Measurements from ENCODE around the gene BLCAP.
"Not testable (repeated sequence)": the region's sequence is repeated elsewhere in the genome, so short reads cannot be mapped to it uniquely, and the experiment has no call there.

BLCAP gene, protein sequence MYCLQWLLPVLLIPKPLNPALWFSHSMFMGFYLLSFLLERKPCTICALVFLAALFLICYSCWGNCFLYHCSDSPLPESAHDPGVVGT
- 21.3 to 68.5 (median 53.1) reads per million in 17 experiments for total RNA-seq

DNA sequence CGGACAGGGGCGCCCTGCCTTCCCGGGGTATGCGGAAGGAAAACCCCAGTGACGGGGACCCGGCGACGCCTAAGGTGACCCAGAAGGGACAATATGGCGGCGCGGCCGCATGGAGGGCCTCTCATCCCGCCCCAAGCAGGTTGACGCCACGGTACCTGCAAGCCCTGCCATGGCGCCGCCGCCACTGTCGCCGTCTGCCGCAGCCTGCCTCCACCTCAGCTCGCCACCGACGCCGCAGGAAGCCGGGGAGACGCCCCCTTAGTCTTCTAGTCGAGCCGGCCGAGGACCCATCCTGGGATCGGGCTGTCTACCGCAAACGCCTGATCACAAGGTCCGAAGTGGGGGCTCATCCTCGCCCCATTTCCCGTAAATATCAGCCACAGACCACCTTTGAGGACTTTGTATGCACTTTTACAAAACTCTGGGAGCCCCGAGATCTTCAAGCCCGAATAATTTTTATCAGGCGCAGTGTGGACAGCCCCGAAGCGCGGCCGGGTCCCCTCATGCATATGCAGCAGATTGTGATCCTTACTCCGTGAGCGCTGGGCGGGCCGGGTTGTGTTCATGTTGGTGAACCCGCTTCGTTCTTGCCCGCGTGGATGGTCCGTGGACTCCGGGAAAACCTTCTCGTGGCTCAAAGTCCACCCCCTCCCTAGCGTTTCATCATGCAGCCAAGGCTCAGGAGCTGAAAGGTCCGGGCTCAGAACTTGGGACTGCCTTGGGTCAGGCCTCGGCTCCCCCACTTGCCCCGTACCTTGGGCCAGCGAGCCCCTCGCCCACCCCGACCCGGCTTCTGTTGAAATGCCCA is at the start of gene BLCAP:
Gene BLCAP, minus strand, starts transcription at position 239 of the 808 bp plus-strand sequence. CDS start 8,702 bp downstream, outside the sequence.
- peak; percentile 92 to 96 (median 94) for DNase-seq

- DNase-seq, result not testable (repeated sequence)
These were observed 49.8 kb upstream of the BLCAP start for GRCh38 chr20:37577436-37577835.

- DNase-seq, result no peak
These were observed 49.2 kb upstream of the BLCAP start for GRCh38 chr20:37576911-37577310.

- peak in 3 of 4 experiments; percentile 32 to 47 (median 32) for DNase-seq
These were observed 48.2 kb upstream of the BLCAP start for GRCh38 chr20:37575884-37576283.

DNA sequence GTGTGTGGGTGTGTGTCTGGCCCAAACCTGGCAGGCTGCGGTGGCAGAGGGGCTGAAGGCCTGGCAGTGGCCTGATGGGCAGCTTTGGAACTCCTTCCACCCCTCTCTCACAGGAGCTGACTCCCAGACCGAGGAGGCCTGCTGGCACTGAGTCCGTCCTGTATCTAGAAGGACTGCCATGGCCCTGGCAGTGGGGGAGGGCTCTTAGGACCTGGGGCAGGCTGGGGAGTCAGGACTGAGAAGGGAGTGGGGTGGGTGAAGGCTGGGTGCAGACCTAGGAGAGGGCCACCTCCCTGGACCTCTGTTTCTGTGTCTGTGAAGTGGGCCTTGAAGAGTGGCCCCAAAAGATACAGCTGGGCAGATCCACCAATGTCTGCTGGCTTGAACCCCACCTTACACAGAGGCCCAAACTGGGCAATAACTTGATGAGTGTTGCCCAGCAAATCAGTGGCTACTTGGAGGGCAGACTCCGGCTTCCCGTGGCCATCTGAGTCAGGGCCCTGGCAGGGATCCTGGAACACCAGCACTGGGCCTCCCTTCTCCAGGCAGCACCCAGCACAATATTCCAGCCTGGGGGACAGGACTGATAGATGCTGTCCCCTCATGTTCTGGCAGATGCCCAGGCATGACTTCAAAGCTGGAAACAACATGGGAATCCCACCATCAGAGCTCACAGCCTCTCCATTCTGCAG is 46.7 kb upstream of the BLCAP start:
- no peak for DNase-seq

DNA sequence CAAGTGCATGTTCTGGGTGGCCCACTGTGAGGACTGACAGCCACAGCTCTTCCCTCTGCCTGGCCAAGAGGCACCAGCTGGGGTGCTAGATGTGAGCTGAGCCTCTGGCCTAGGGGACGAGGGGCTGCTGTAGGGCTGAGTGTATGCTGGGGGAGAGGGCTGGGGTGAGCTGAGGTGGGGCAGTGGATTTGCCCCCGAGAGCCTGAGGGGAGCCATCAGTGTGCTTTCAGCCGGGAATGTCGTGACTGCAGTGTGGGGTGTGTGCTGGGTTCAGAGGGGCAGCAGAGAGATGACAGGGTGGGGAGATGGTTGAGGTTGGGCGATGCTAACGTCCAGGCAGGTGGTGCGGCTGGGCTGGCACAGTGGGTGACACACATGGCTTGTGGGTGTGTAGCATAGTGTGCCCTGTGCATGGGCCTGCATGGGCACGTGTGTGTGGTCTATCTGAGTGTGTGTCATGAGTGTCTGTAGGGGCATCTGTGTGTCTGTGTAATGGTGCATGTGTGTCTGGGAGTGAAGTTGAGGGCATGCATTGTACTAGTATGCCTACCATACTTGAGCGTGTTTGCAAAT is 46.0 kb upstream of the BLCAP start:
- no peak for DNase-seq

- no peak for DNase-seq
These were observed 43.4 kb upstream of the BLCAP start for GRCh38 chr20:37571033-37571432.

GRCh38 chr20:37570419-37570818 is 42.7 kb upstream of the BLCAP start:
- DNase-seq, result no peak

GRCh38 chr20:37567671-37568588 is 40.3 kb upstream of the BLCAP start:
- peak in 2 of 4 experiments; percentile 14 to 18 for DNase-seq

- no peak for DNase-seq
These were observed 39.6 kb upstream of the BLCAP start for GRCh38 chr20:37567331-37567665.

- DNase-seq, result no peak
These were observed 39.1 kb upstream of the BLCAP start for GRCh38 chr20:37566590-37567330.

GRCh38 chr20:37565134-37565811 is 37.6 kb upstream of the BLCAP start:
- DNase-seq, result no peak

- peak; percentile 42 to 76 (median 70) for DNase-seq
These were observed 36.9 kb upstream of the BLCAP start for GRCh38 chr20:37564388-37565133.

- no peak for DNase-seq
These were observed 36.3 kb upstream of the BLCAP start for GRCh38 chr20:37564016-37564387.

GRCh38 chr20:37562695-37563480 is 35.2 kb upstream of the BLCAP start:
- DNase-seq, result no peak

GRCh38 chr20:37560629-37561028 is 33.0 kb upstream of the BLCAP start:
- DNase-seq, result no peak

DNA sequence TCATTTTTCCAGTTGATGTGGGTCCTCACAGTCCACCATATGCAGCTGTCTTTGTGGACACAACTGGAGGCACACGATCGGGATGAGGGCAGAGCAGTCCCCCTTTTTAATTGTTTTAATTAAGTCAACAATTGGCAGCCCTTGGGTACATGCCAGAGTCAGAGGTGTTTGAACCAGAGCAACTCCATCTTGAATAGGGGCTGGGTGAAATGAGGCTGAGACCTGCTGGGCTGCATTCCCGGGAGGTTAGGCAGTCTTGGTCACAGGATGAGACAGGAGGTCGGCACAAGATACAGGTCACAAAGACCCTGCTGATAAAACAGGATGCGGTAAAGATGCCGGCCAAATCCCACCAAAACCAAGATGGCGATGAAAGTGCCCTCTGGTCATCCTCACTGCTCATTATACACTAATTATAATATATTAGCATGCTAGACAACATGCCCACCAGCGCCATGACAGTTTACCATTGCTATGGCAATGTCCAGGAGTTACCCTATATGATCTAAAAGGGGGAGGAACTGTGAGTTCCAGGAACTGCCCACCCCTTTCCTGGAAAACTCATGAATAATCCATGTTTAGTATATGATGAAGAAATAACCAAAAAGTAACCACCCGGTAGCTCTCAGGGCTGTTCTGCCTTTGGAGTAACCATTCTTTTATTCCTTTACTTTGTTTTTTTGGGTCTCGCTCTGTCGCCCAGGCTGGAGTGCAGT is 31.8 kb upstream of the BLCAP start:
- DNase-seq, result no peak

DNA sequence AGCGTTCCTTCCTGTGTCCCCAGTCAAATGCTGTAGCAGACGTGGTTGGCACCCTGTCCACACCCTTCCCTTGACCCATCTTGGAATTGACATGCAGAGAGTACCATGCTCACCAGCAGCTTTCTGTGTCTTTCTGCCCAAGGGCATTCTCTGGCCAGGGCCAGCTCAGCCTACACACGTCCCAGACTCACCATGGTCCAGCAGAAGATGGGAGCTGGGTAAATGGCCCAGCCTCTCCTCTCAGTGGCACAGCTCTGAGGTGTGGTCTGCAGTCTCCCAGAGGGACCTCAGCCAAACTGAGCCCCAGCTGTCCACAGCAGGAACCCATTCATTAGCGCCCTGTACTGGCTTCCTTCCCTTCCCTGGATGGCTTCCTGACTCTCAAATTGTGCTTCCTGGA is 31.1 kb upstream of the BLCAP start:
- DNase-seq, result no peak

DNA sequence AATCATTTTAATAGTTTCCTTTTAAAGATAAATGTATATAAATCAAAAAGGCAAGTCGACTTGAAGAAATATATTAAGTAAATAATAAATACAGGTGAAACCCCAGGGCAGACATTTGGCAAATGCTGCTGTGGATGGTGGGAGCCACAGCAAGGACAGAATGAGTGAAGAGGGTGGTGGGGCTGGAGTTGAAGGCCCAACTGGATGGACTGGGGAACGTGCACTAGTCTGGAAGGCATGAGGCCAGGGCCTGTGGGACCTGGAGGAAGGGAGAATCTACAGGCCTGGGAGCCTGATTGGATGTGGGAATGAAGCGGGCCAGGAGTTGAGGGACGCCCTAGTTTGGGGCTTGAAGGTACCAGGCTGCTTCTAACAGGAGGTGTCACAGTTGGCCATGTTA is 30.6 kb upstream of the BLCAP start:
- DNase-seq, result no peak

All from suppressor macrophage (primary cell).